ENCODE results near the gene MGP.

The MGP gene

DNA sequence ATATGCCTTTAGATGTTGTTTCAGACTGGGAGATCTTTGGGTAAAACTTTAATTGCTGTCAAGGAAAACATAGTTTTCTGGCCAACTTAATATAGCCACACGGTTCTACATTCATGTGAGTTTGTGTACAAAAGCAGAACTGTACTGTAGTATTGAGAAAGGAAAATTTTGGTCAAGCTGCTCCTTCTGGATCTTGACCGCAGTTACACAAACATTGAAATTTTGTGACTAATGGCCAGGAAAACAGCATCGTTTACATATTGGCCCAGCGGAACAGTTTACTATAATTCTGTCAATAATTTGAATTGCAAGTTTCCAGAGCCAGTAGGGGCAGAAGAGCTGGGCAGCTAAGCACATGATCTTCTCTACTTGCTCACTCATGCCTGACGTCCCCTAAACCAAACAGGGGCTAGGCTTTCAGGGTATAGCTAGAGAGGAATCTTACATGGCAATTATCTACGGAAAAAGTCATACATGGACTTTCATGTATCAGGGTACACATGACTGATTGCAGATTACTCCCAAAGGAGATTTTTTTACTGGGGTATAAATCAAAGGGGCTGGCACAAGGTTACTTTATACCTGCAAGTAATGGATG, 31.0 kb downstream of the MGP start:
- CTCF ChIA-PET = interaction anchor here (0.8 to 2.8 kb wide), 2 partner anchors 9 to 140 kb away, joined by 3 to 7 read pairs; no protein-coding TSS in a partner anchor
- H3K27me3 ChIP-seq (replicated peaks in 2 of 5; ENCODE audit: control insufficient read depth in 4 of 5, insufficient read depth in 5 of 5, low read length in 4 of 5) = no peaks in the 10 kb centered on the region
- no peak overlapping the region for H3K27ac ChIP-seq (ENCODE audit: insufficient read depth in 1 of 2, low read depth in 1 of 2, low read length in 2 of 2, poor library complexity in 1 of 2, severe bottlenecking in 2 of 2)

DNA sequence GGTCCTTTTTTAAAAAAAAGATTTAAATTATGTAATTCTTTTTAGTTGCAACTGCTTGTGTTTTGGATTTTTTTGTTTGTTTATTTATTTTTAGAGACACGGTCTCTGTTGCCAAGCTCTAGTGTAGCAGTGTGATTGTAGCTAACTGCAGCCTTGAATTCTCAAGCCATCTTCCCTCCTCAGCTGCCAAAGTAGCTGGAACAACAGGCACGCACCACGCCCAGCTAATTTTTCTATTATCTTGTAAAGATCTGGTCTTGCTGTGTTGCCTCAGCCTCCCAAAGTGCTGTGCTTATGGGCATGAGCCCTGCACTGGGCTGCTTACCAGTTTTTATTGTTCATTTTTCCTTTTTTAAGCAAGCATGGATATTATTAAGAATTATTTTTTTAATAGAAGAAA, 31.7 kb downstream of the MGP start:
- H3K27me3 ChIP-seq (replicated peaks in 2 of 5; ENCODE audit: control insufficient read depth in 4 of 5, insufficient read depth in 5 of 5, low read length in 4 of 5) = no peaks in the 10 kb centered on the region
- no peak overlapping the region for H3K4me3 ChIP-seq (ENCODE audit: control insufficient read depth in 1 of 7, extremely low read depth in 1 of 7, insufficient read depth in 4 of 7, low read depth in 2 of 7, low read length in 6 of 7)
- no CpG with 5 or more reads among the region's 3 CpGs for WGBS (ENCODE audit: insufficient coverage)
- ChIA-PET CTCF (interaction anchor here (0.8 to 2.8 kb wide), 3 partner anchors 8 to 141 kb away, joined by 3 to 7 read pairs (median 3); no protein-coding TSS in a partner anchor), POLR2A (no interaction called here)
- H3K36me3 ChIP-seq (ENCODE audit: control insufficient read depth in 4 of 4, insufficient read depth in 4 of 4, low read length in 3 of 4) = no peaks in the 10 kb centered on the region
- no peak overlapping the region for H3K27ac ChIP-seq (ENCODE audit: insufficient read depth in 1 of 2, low read depth in 1 of 2, low read length in 2 of 2, poor library complexity in 1 of 2, severe bottlenecking in 2 of 2)
- H3K4me1 ChIP-seq (ENCODE audit: control extremely low read depth in 1 of 4, control insufficient read depth in 4 of 4, insufficient read depth in 4 of 4, low read length in 3 of 4) = peaks cover 0 to 8% (median 1%) of the 10 kb centered on the region in 4 experiments
- peaks cover 0 to 2% (median 0%) of the 10 kb centered on the region in 5 experiments for H3K9me3 ChIP-seq (ENCODE audit: control extremely low read depth in 1 of 5, control insufficient read depth in 4 of 5, insufficient read depth in 2 of 5, low read depth in 1 of 5, low read length in 4 of 5)
- no peak for DNase-seq

More for the DNA sequence above, 31.0 kb downstream of the MGP start:
- peaks cover 0 to 8% (median 1%) of the 10 kb centered on the region in 4 experiments for H3K4me1 ChIP-seq (ENCODE audit: control extremely low read depth in 1 of 4, control insufficient read depth in 4 of 4, insufficient read depth in 4 of 4, low read length in 3 of 4)
- H3K36me3 ChIP-seq (ENCODE audit: control insufficient read depth in 4 of 4, insufficient read depth in 4 of 4, low read length in 3 of 4) = no peaks in the 10 kb centered on the region
- no peak for DNase-seq
- no peak overlapping the region for H3K4me3 ChIP-seq (ENCODE audit: control insufficient read depth in 1 of 7, extremely low read depth in 1 of 7, insufficient read depth in 4 of 7, low read depth in 2 of 7, low read length in 6 of 7)
- WGBS (ENCODE audit: insufficient coverage) = 90% methylated on average over 4 of the region's 6 CpGs
- POLR2A ChIA-PET = no interaction called here
- H3K9me3 ChIP-seq (ENCODE audit: control extremely low read depth in 1 of 5, control insufficient read depth in 4 of 5, insufficient read depth in 2 of 5, low read depth in 1 of 5, low read length in 4 of 5) = peaks cover 0 to 2% (median 0%) of the 10 kb centered on the region in 5 experiments

GRCh38 chr12:14852880-14853279, 32.8 kb downstream of the MGP start:
- CTCF ChIA-PET = interaction anchor here (1.1 to 1.4 kb wide), 3 partner anchors 16 to 28 kb away, joined by 3 to 7 read pairs (median 3); no protein-coding TSS in a partner anchor
- POLR2A ChIA-PET = interaction anchor here (0.6 kb wide), 2 partner anchors 20 to 1607 kb away, joined by 3 read pairs; no protein-coding TSS in a partner anchor

GRCh38 chr12:14850929-14851663, 34.6 kb downstream of the MGP start:
- POLR2A ChIA-PET = no interaction called here
- CTCF ChIA-PET = interaction anchor here (0.8 to 1.3 kb wide), 2 partner anchors 43 to 144 kb away, joined by 3 to 4 read pairs; no protein-coding TSS in a partner anchor

More at GRCh38 chr12:14852880-14853279, 32.8 kb downstream of the MGP start:
- H3K9me3 ChIP-seq (ENCODE audit: control extremely low read depth in 1 of 5, control insufficient read depth in 4 of 5, insufficient read depth in 2 of 5, low read depth in 1 of 5, low read length in 4 of 5) = peaks cover 0 to 2% (median 0%) of the 10 kb centered on the region in 5 experiments
- H3K36me3 ChIP-seq (ENCODE audit: control insufficient read depth in 4 of 4, insufficient read depth in 4 of 4, low read length in 3 of 4) = no peaks in the 10 kb centered on the region
- no peak for DNase-seq
- no peaks in the 10 kb centered on the region for H3K27me3 ChIP-seq (replicated peaks in 2 of 5; ENCODE audit: control insufficient read depth in 4 of 5, insufficient read depth in 5 of 5, low read length in 4 of 5)
- H3K4me1 ChIP-seq (ENCODE audit: control extremely low read depth in 1 of 4, control insufficient read depth in 4 of 4, insufficient read depth in 4 of 4, low read length in 3 of 4) = peaks cover 0 to 8% (median 1%) of the 10 kb centered on the region in 4 experiments
- no peak overlapping the region for H3K4me3 ChIP-seq (ENCODE audit: control insufficient read depth in 1 of 7, extremely low read depth in 1 of 7, insufficient read depth in 4 of 7, low read depth in 2 of 7, low read length in 6 of 7)
- no peak overlapping the region for H3K27ac ChIP-seq (ENCODE audit: insufficient read depth in 1 of 2, low read depth in 1 of 2, low read length in 2 of 2, poor library complexity in 1 of 2, severe bottlenecking in 2 of 2)

DNA sequence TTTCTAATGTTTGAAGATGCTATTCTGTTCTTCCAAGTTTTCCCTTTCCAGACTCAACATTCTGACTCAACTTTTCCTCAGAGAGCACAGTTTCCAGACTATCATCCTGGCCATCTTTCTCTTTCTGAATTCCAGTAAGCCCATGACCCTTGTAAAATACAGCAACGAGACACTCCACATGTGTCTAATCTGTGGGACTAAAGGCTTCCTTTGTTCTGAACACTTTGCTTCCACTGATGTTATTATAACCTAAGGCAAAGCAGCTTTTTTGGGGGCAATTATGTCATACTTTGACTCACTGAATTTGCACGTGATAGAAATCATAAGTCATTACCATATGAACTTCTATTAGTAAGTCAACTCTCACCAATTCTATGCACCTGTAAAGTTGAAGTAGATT, 36.0 kb downstream of the MGP start:
- H3K4me3 ChIP-seq (ENCODE audit: control insufficient read depth in 1 of 7, extremely low read depth in 1 of 7, insufficient read depth in 4 of 7, low read depth in 2 of 7, low read length in 6 of 7) = no peak overlapping the region
- ChIA-PET POLR2A (no interaction called here), CTCF (interaction anchor here (1.0 kb wide), 1 partner anchor 44 kb away, joined by 3 read pairs; no protein-coding TSS in a partner anchor)
- no peaks in the 10 kb centered on the region for H3K9me3 ChIP-seq (ENCODE audit: control extremely low read depth in 1 of 5, control insufficient read depth in 4 of 5, insufficient read depth in 2 of 5, low read depth in 1 of 5, low read length in 4 of 5)
- no peak overlapping the region for H3K27ac ChIP-seq (ENCODE audit: insufficient read depth in 1 of 2, low read depth in 1 of 2, low read length in 2 of 2, poor library complexity in 1 of 2, severe bottlenecking in 2 of 2)
- 100% methylated on average over 2 of the region's 2 CpGs for WGBS (ENCODE audit: insufficient coverage)
- H3K27me3 ChIP-seq (replicated peaks in 2 of 5; ENCODE audit: control insufficient read depth in 4 of 5, insufficient read depth in 5 of 5, low read length in 4 of 5) = no peaks in the 10 kb centered on the region
- peaks cover 5 to 12% (median 10%) of the 10 kb centered on the region in 4 experiments for H3K4me1 ChIP-seq (ENCODE audit: control extremely low read depth in 1 of 4, control insufficient read depth in 4 of 4, insufficient read depth in 4 of 4, low read length in 3 of 4)
- no peak for DNase-seq
- no peaks in the 10 kb centered on the region for H3K36me3 ChIP-seq (ENCODE audit: control insufficient read depth in 4 of 4, insufficient read depth in 4 of 4, low read length in 3 of 4)

More at GRCh38 chr12:14850929-14851663, 34.6 kb downstream of the MGP start:
- H3K27me3 ChIP-seq (replicated peaks in 2 of 5; ENCODE audit: control insufficient read depth in 4 of 5, insufficient read depth in 5 of 5, low read length in 4 of 5) = no peaks in the 10 kb centered on the region
- no peak for DNase-seq
- H3K4me3 ChIP-seq (ENCODE audit: control insufficient read depth in 1 of 7, extremely low read depth in 1 of 7, insufficient read depth in 4 of 7, low read depth in 2 of 7, low read length in 6 of 7) = no peak overlapping the region
- no peaks in the 10 kb centered on the region for H3K36me3 ChIP-seq (ENCODE audit: control insufficient read depth in 4 of 4, insufficient read depth in 4 of 4, low read length in 3 of 4)
- 67% methylated on average over 1 of the region's 1 CpG for WGBS (ENCODE audit: insufficient coverage)
- H3K4me1 ChIP-seq (ENCODE audit: control extremely low read depth in 1 of 4, control insufficient read depth in 4 of 4, insufficient read depth in 4 of 4, low read length in 3 of 4) = peaks cover 3 to 13% (median 5%) of the 10 kb centered on the region in 4 experiments
- H3K27ac ChIP-seq (ENCODE audit: insufficient read depth in 1 of 2, low read depth in 1 of 2, low read length in 2 of 2, poor library complexity in 1 of 2, severe bottlenecking in 2 of 2) = no peak overlapping the region
- H3K9me3 ChIP-seq (ENCODE audit: control extremely low read depth in 1 of 5, control insufficient read depth in 4 of 5, insufficient read depth in 2 of 5, low read depth in 1 of 5, low read length in 4 of 5) = no peaks in the 10 kb centered on the region

GRCh38 chr12:14846876-14847580, 38.6 kb downstream of the MGP start:
- H3K4me3 ChIP-seq (ENCODE audit: control insufficient read depth in 1 of 7, extremely low read depth in 1 of 7, insufficient read depth in 4 of 7, low read depth in 2 of 7, low read length in 6 of 7) = no peak overlapping the region
- H3K9me3 ChIP-seq (ENCODE audit: control extremely low read depth in 1 of 5, control insufficient read depth in 4 of 5, insufficient read depth in 2 of 5, low read depth in 1 of 5, low read length in 4 of 5) = no peaks in the 10 kb centered on the region
- CTCF ChIA-PET = interaction anchor here (0.9 to 4.9 kb wide), 15 partner anchors 37 to 374 kb away, joined by 3 to 43 read pairs (median 4); partner anchors contain the start of gene RERG
- DNase-seq = no peak
- no peaks in the 10 kb centered on the region for H3K36me3 ChIP-seq (ENCODE audit: control insufficient read depth in 4 of 4, insufficient read depth in 4 of 4, low read length in 3 of 4)
- POLR2A ChIA-PET = interaction anchor here (0.9 kb wide), 1 partner anchor 113 kb away, joined by 3 read pairs; no protein-coding TSS in a partner anchor
- H3K27me3 ChIP-seq (replicated peaks in 2 of 5; ENCODE audit: control insufficient read depth in 4 of 5, insufficient read depth in 5 of 5, low read length in 4 of 5) = no peaks in the 10 kb centered on the region
- no peak overlapping the region for H3K27ac ChIP-seq (ENCODE audit: insufficient read depth in 1 of 2, low read depth in 1 of 2, low read length in 2 of 2, poor library complexity in 1 of 2, severe bottlenecking in 2 of 2)
- H3K4me1 ChIP-seq (ENCODE audit: control extremely low read depth in 1 of 4, control insufficient read depth in 4 of 4, insufficient read depth in 4 of 4, low read length in 3 of 4) = peaks cover 5 to 12% (median 9%) of the 10 kb centered on the region in 4 experiments
- 86% methylated on average over 2 of the region's 4 CpGs for WGBS (ENCODE audit: insufficient coverage)
